ENCODE data around the gene WWOX.

Gene WWOX

DNA sequence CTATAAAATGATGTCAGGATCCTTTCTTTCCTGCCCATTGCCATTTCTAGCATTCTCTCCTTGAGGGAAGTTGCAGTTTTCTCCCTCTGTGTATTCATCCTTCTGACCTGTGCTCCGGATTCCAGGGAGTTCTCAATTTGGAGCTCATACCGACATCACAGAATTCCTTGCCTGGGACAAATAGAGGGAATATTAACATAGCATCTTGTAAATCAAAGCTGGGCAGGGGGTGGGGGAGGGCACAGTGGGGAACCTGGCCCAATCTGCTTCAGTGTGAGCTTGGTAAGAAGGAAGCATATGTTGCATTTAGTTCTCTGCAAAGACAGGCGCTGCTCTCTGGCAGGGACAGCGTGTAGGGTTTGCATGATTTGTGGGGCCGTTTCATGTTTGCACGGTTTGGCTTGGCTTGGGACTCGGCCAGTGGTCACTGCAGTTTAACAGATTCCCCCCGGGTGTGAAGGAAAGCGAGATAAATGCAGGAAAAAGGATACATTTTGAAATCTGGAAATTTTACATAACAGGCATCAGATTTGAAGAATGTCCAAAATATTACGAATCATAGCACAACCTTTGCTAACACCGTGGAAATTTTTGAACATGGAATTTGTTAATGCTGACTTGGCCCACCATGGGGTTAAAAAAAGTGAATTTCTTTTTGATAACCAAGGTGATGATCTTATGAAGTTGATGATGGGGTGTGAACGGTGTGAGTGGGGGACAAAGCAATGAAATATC is 178.0 kb downstream of the WWOX start:
- TF ChIP-seq CTCF (IDR thresholded peaks at IDR 0.05; ENCODE audit: insufficient read depth, low read depth, low read length, missing control alignments), result no peak
- no peak overlapping the region for H3K4me3 ChIP-seq (ENCODE audit: low read length)
- DNase-seq (ENCODE audit: low read depth), result no peak

DNA sequence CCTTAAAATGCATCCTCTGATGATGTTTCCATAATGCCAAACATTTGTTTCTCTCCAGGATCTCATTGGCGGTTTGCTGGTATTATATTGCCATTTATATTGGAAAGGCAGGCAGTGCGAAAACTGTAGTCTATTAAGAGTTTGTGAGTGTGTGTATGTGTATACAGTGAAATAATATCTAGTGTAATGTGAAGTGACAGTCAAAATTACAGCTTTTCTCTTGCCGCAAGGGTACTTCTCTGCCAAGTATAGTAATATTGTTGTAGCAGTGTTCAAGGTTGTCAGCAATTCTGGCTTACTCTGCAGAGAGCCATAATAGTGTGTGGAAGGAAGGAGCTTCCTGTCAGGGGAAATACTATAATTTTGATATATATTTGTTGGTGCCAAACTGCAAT is 178.6 kb downstream of the WWOX start:
- no peak for TF ChIP-seq CTCF (IDR thresholded peaks at IDR 0.05; ENCODE audit: insufficient read depth, low read depth, low read length, missing control alignments)
- no peak for DNase-seq (ENCODE audit: low read depth)
- H3K4me3 ChIP-seq (ENCODE audit: low read length), result no peak overlapping the region

DNA sequence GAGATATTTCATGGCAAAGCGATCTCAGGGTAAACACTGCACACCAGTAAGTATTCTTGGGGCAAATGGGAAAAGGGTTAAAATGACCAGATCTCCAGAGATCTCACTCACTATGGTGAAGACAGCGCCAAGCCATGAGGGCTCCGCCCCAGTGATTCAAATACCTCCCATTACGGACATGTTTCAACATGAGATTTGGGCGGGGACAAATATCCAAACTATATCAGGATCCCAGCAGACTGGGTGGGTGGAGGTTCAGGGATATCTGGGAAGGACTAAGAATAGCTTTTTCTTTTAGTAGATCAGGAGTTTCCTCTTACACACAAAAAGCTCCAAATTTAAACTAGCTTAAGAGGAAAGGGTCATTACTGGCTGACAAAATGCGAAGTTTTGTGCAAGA is 181.7 kb downstream of the WWOX start:
- no peak for DNase-seq (ENCODE audit: low read depth)
- H3K4me3 ChIP-seq (ENCODE audit: low read length), result no peak overlapping the region
- TF ChIP-seq CTCF (IDR thresholded peaks at IDR 0.05; ENCODE audit: insufficient read depth, low read depth, low read length, missing control alignments), result no peak

DNA sequence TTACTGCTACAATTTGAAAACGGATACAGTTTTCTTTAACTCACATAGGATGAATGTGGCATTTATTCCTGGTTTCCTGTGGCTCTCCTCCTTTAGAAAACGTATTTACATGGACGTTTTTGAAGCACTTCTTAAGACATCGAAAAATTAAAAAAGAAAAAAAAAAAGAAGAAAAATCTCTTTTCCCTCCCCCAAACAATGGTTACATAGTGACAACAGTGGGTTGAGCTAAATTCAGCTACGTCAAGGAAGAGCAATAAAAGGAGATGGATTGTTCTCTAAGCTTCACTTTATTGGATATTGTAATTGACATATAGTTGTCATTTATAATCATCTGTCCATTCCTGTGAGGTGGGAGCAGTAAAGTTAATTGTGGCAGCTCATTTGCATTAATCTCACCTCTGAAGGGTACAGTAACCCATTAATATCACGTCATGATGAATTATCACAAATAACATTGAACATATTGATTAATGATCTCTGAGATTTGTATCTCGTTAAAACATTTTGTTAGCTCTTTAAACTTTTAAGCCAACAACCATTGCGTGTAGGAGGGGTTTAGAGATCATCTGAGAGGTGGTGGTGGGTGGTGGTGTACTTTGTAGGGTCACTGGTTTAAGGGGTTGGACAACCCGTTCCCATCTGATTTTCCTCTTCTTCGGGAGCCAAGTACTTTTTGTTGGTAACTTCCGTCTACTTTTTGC is 184.2 kb downstream of the WWOX start:
- no peak for DNase-seq (ENCODE audit: low read depth)
- no peak for TF ChIP-seq CTCF (IDR thresholded peaks at IDR 0.05; ENCODE audit: insufficient read depth, low read depth, low read length, missing control alignments)
- H3K4me3 ChIP-seq (ENCODE audit: low read length), result no peak overlapping the region

DNA sequence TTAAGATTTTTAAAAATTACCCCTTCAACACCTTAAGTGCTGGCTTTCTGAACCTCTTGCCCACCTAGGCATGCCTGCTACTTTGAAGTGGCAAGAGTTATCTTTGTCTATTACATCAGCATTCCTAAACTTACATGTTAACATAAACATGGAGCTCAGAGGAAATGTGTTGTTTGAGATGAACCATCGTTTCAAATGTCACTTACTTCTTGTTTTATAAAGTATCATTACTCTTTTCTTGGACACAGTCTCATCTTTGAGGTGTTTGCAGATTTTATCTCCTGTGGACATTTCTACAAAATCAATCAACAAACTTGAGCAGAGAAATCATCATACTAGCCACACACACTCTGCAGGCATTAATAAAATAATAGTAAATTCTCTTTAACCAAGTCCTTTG is 184.9 kb downstream of the WWOX start:
- no peak overlapping the region for H3K4me3 ChIP-seq (ENCODE audit: low read length)
- no peak for TF ChIP-seq CTCF (IDR thresholded peaks at IDR 0.05; ENCODE audit: insufficient read depth, low read depth, low read length, missing control alignments)

GRCh38 chr16:78284957-78285434 is 185.5 kb downstream of the WWOX start:
- no peak for TF ChIP-seq CTCF (IDR thresholded peaks at IDR 0.05; ENCODE audit: insufficient read depth, low read depth, low read length, missing control alignments)
- H3K4me3 ChIP-seq (ENCODE audit: low read length), result no peak overlapping the region
- no peak for DNase-seq (ENCODE audit: low read depth)

More for the DNA sequence above, 184.9 kb downstream of the WWOX start:
- no peak for DNase-seq (ENCODE audit: low read depth)

All from epithelial cell of esophagus (primary cell).